Esophagus muscularis mucosa (tissue), 4 donors: ENCODE measurements around the gene FGF8. TPM values are rescaled to one million over a fixed set of nuclear protein-coding genes. Genes with fewer than 3 reads are reported as not detected.

Source experiments
- DNase-seq: peaks from one replicate; pipeline ENCODE4 v3.0.0-alpha.2; 2017; ENCODE audit errors: extremely low spot score
- H3K27ac ChIP-seq, 4 donors: fragments of 200-600 bp; sonication (generic); replicated peaks in 1 of 4; 1 replicate in 3 of 4; 2 replicates in 1 of 4; pipeline ENCODE4 v1.5.1; 2016 to 2019; ENCODE audit warnings: mild to moderate bottlenecking in 1 of 4
- H3K27me3 ChIP-seq, 4 donors: fragments of 200-600 bp; sonication (generic); one replicate each; pipeline versions ENCODE4 v1.5.1 to v1.6.0; 2016 to 2019
- H3K36me3 ChIP-seq, 4 donors: fragments of 200-600 bp; sonication (generic); one replicate each; pipeline ENCODE4 v1.5.1; 2016 to 2019
- H3K4me1 ChIP-seq, 4 donors: fragments of 200-600 bp; sonication (generic); one replicate each; pipeline ENCODE4 v1.5.1; 2016 to 2019
- H3K4me3 ChIP-seq, 4 donors: fragments of 200-600 bp; sonication (generic); 1 replicate in 2 of 4; 2 replicates in 2 of 4; pipeline ENCODE4 v1.5.1; 2016 to 2019; ENCODE audit warnings: mild to moderate bottlenecking in 4 of 4, moderate library complexity in 1 of 4
- H3K9me3 ChIP-seq, 4 donors: fragments of 200-600 bp; sonication (generic); 1 replicate in 3 of 4; 2 replicates in 1 of 4; pipeline ENCODE4 v1.5.1; 2016 to 2019
- CTCF ChIP-seq, 3 experiments: fragments of 200-600 bp in 2 of 3; fragments of 450-650 bp in 1 of 3; sonication (generic) in 2 of 3; IDR thresholded peaks; one replicate each; pipeline ENCODE4 v1.5.1; 2017 to 2019; ENCODE audit warnings: antibody characterized with exemption in 3 of 3, mild to moderate bottlenecking in 2 of 3, moderate library complexity in 1 of 3
- EP300 ChIP-seq: sonication (generic); formaldehyde crosslinking; IDR thresholded peaks from one replicate; pipeline ENCODE4 v1.6.1; 2017; ENCODE audit warnings: antibody characterized with exemption
- POLR2A ChIP-seq: fragments of 450-650 bp; IDR thresholded peaks from one replicate; pipeline ENCODE4 v1.6.1; 2017; ENCODE audit warnings: antibody characterized with exemption, moderate library complexity, mild to moderate bottlenecking, low read depth
- POLR2AphosphoS5 ChIP-seq, 2 donors: sonication (generic); formaldehyde crosslinking; IDR thresholded peaks; one replicate each; pipeline ENCODE4 v1.6.1; 2017; ENCODE audit warnings: antibody characterized with exemption in 2 of 2
- WGBS: methylation state at CpG from one replicate; pipeline ENCODE4 v1.1.5; 2018; 5-methylcytosine and 5-hydroxymethylcytosine counted together
- intact Hi-C: fragments of 100-400 bp; cut with DNase I; formaldehyde crosslinking; loops from one replicate; pipeline ENCODE4 v1.15.1; 2023
- total RNA-seq, 4 donors: library from RNA; depleted of rRNA; stranded (reverse); fragments of >200 nt; gene quantifications; one replicate each; pipeline versions ENCODE4 v1.1.0 to v1.2.1, GENCODE V29; 2016

The FGF8 gene
- total RNA-seq, 4 donors from 2014 or later, result not detected

- Histone ChIP-seq H3K9me3 (no peaks in the 10 kb centered on the region), H3K27ac (peak overlapping the region; percentile 88 to 98 (median 96)), H3K27me3 (no peaks in the 10 kb centered on the region), H3K4me3 (peak overlapping the region; percentile 73 to 99 (median 94)), H3K4me1 (peaks cover 39 to 54% (median 48%) of the 10 kb centered on the region in 4 donors), H3K36me3 (peaks cover 0 to 6% (median under 1%) of the 10 kb centered on the region in 4 donors)
- TF ChIP-seq POLR2AphosphoS5 (IDR thresholded peaks at IDR 0.05), result peak; percentile 81 to 92
- no peak for TF ChIP-seq CTCF (IDR thresholded peaks at IDR 0.05)
- TF ChIP-seq POLR2A, result peak; percentile 13
- 0% methylated on average over 19 of the region's 44 CpGs for WGBS
- intact Hi-C loops, result loop anchor here (5.0 kb wide), 2 partner anchors 35 to 335 kb away; partner anchors contain the start of genes NOLC1 and NPM3
- DNase-seq, result peak; percentile 97
Measured at GRCh38 chr10:101817337-101818118, 41.6 kb upstream of the FGF8 start.

GRCh38 chr10:101816913-101817336 is 41.0 kb upstream of the FGF8 start:
- peaks cover 44 to 60% (median 54%) of the 10 kb centered on the region in 4 donors for H3K4me1 ChIP-seq
- H3K27ac ChIP-seq, result peak overlapping the region; percentile 88 to 98 (median 96)
- intact Hi-C loops, result loop anchor here (5.0 kb wide), 2 partner anchors 35 to 335 kb away; partner anchors contain the start of genes NOLC1 and NPM3
- peak overlapping the region; percentile 73 to 99 (median 94) for H3K4me3 ChIP-seq
- no peaks in the 10 kb centered on the region for H3K9me3 ChIP-seq
- TF ChIP-seq POLR2AphosphoS5 (IDR thresholded peaks at IDR 0.05), result no peak
- no peak for TF ChIP-seq EP300
- no peak for TF ChIP-seq CTCF (IDR thresholded peaks at IDR 0.05)
- no peak for TF ChIP-seq POLR2A
- 1% methylated on average over 14 of the region's 14 CpGs for WGBS
- peaks cover 5 to 12% (median 7%) of the 10 kb centered on the region in 4 donors for H3K36me3 ChIP-seq
- no peaks in the 10 kb centered on the region for H3K27me3 ChIP-seq
- DNase-seq, result no peak

GRCh38 chr10:101816376-101816775 is 40.5 kb upstream of the FGF8 start:
- Histone ChIP-seq H3K4me3 (peak overlapping the region; percentile 73 to 99 (median 94)), H3K27ac (peak overlapping the region; percentile 88 to 98 (median 96)), H3K27me3 (no peaks in the 10 kb centered on the region), H3K36me3 (peaks cover 5 to 17% (median 11%) of the 10 kb centered on the region in 4 donors), H3K4me1 (peaks cover 49 to 64% (median 58%) of the 10 kb centered on the region in 4 donors), H3K9me3 (no peaks in the 10 kb centered on the region)
- intact Hi-C loops, result loop anchor here (5.0 kb wide), 2 partner anchors 34 to 336 kb away; partner anchors contain the start of genes NOLC1 and NPM3
- 2% methylated on average over 5 of the region's 5 CpGs for WGBS
- TF ChIP-seq EP300 (no peak), POLR2A (no peak), POLR2AphosphoS5 (IDR thresholded peaks at IDR 0.05) (no peak), CTCF (IDR thresholded peaks at IDR 0.05) (no peak)
- no peak for DNase-seq

- H3K27ac ChIP-seq, result peak overlapping the region in 2 of 4 donors; percentile 7 to 8
- peaks cover 15 to 33% (median 27%) of the 10 kb centered on the region in 4 donors for H3K36me3 ChIP-seq
- DNase-seq, result no peak
- TF ChIP-seq POLR2A (no peak), POLR2AphosphoS5 (IDR thresholded peaks at IDR 0.05) (no peak), EP300 (no peak), CTCF (IDR thresholded peaks at IDR 0.05) (no peak)
- H3K4me3 ChIP-seq, result peak overlapping the region; percentile 73 to 99 (median 94)
- H3K4me1 ChIP-seq, result peaks cover 46 to 66% (median 60%) of the 10 kb centered on the region in 4 donors
- H3K9me3 ChIP-seq, result no peaks in the 10 kb centered on the region
- H3K27me3 ChIP-seq, result no peaks in the 10 kb centered on the region
- 62% methylated on average over 8 of the region's 8 CpGs for WGBS
- intact Hi-C loops, result loop anchor here (5.0 kb wide), 2 partner anchors 32 to 338 kb away; partner anchors contain the start of genes NOLC1 and NPM3
Measured at GRCh38 chr10:101814466-101815071, 38.7 kb upstream of the FGF8 start.
